ENCODE measurements around the gene CADM2.
"Not testable (repeated sequence)": the region's sequence is repeated elsewhere in the genome, so short reads cannot be mapped to it uniquely, and the experiment has no call there.

Gene CADM2

GRCh38 chr3:85481411-85482212, 522.8 kb downstream of the CADM2 start:
- no peak for DNase-seq (ENCODE audit: low spot score)

GRCh38 chr3:85482213-85482490, 523.4 kb downstream of the CADM2 start:
- no peak for DNase-seq (ENCODE audit: low spot score)

GRCh38 chr3:85483986-85484385, 525.2 kb downstream of the CADM2 start:
- no peak for DNase-seq (ENCODE audit: low spot score)

- no peak for DNase-seq (ENCODE audit: low spot score)
Measured at GRCh38 chr3:85487375-85487774, 528.6 kb downstream of the CADM2 start.

GRCh38 chr3:85495602-85496001, 536.8 kb downstream of the CADM2 start:
- DNase-seq (ENCODE audit: low spot score), result no peak

- no peak for DNase-seq (ENCODE audit: low spot score)
Measured at GRCh38 chr3:85498177-85498576, 539.4 kb downstream of the CADM2 start.

GRCh38 chr3:85502148-85502875, 543.5 kb downstream of the CADM2 start:
- no peak for DNase-seq (ENCODE audit: low spot score)

GRCh38 chr3:85504129-85504784, 545.5 kb downstream of the CADM2 start:
- not testable (repeated sequence) for DNase-seq (ENCODE audit: low spot score)

- DNase-seq (ENCODE audit: low spot score), result not testable (repeated sequence)
Measured at GRCh38 chr3:85504785-85505511, 546.2 kb downstream of the CADM2 start.

- DNase-seq (ENCODE audit: low spot score), result not testable (repeated sequence)
Measured at GRCh38 chr3:85507052-85507451, 548.3 kb downstream of the CADM2 start.

- no peak for DNase-seq (ENCODE audit: low spot score)
Measured at GRCh38 chr3:85508659-85509058, 549.9 kb downstream of the CADM2 start.

- DNase-seq (ENCODE audit: low spot score), result no peak
Measured at GRCh38 chr3:85516146-85516545, 557.4 kb downstream of the CADM2 start.

GRCh38 chr3:85524104-85524503, 565.3 kb downstream of the CADM2 start:
- no peak for DNase-seq (ENCODE audit: low spot score)

GRCh38 chr3:85525264-85525663, 566.5 kb downstream of the CADM2 start:
- no peak for DNase-seq (ENCODE audit: low spot score)

GRCh38 chr3:85533586-85533985, 574.8 kb downstream of the CADM2 start:
- no peak for DNase-seq (ENCODE audit: low spot score)

GRCh38 chr3:85535517-85535916, 576.7 kb downstream of the CADM2 start:
- no peak for DNase-seq (ENCODE audit: low spot score)

GRCh38 chr3:85539232-85539631, 580.4 kb downstream of the CADM2 start:
- DNase-seq (ENCODE audit: low spot score), result no peak

GRCh38 chr3:85554153-85554552, 595.4 kb downstream of the CADM2 start:
- no peak for DNase-seq (ENCODE audit: low spot score)

- DNase-seq (ENCODE audit: low spot score), result no peak
Measured at GRCh38 chr3:85560088-85560785, 601.4 kb downstream of the CADM2 start.

- DNase-seq (ENCODE audit: low spot score), result peak; percentile 54
Measured at GRCh38 chr3:85567071-85567676, 608.4 kb downstream of the CADM2 start.

GRCh38 chr3:85570819-85571218, 612.0 kb downstream of the CADM2 start:
- DNase-seq (ENCODE audit: low spot score), result no peak

Measured in hematopoietic multipotent progenitor cell treated with erythropoietin and hydrocortisone succinate and interleukin-3 and kit ligand, for 15 days (in vitro differentiated cells).